GM23338 (cell line): ENCODE data around the gene NUMBL. TPM values are rescaled to one million over a fixed set of nuclear protein-coding genes. Genes with fewer than 3 reads are reported as not detected.

Source experiments
- ATAC-seq: fragments of 200-7000 bp; cut with Tn5 transposase; 3 replicates; pipeline ENCODE4 v1.9.1; 2020
- DNase-seq: peaks from one replicate; pipeline ENCODE4 v3.0.0-alpha.2; 2015; ENCODE audit warnings: low spot score
- H2AFZ ChIP-seq: fragments of 200-600 bp; sonication (generic); 2 replicates; pipeline ENCODE4 v1.8.0; 2016; ENCODE audit warnings: antibody characterized with exemption, mild to moderate bottlenecking, moderate library complexity
- H3F3A ChIP-seq: fragments of 200-600 bp; sonication (generic); replicated peaks from 2 replicates; pipeline ENCODE4 v1.8.0; 2017; ENCODE audit warnings: antibody characterized with exemption, mixed run types, low read depth
- H3K27ac ChIP-seq: fragments of 200-600 bp; sonication (generic); 2 replicates; pipeline ENCODE4 v1.6.1; 2016; ENCODE audit warnings: low read depth
- H3K27me3 ChIP-seq: fragments of 200-600 bp; sonication (generic); 2 replicates; pipeline ENCODE4 v1.8.0; 2016; ENCODE audit warnings: mild to moderate bottlenecking, mixed run types, moderate library complexity; ENCODE audit not compliant: insufficient read depth
- H3K36me3 ChIP-seq: fragments of 200-600 bp; sonication (generic); 2 replicates; pipeline ENCODE4 v1.8.0; 2016; ENCODE audit warnings: mild to moderate bottlenecking; ENCODE audit not compliant: insufficient read depth
- H3K4me1 ChIP-seq: fragments of 200-600 bp; sonication (generic); 2 replicates; pipeline ENCODE4 v1.8.0; 2016; ENCODE audit warnings: mild to moderate bottlenecking, moderate library complexity; ENCODE audit not compliant: insufficient read depth
- H3K4me2 ChIP-seq: fragments of 200-600 bp; sonication (generic); 2 replicates; pipeline ENCODE4 v1.7.1; 2017; ENCODE audit warnings: mixed run types
- H3K4me3 ChIP-seq: fragments of 200-600 bp; sonication (generic); 2 replicates; pipeline ENCODE4 v1.6.1; 2016; ENCODE audit warnings: mixed run types
- H3K79me2 ChIP-seq: fragments of 200-600 bp; sonication (generic); replicated peaks from 2 replicates; pipeline ENCODE4 v1.8.0; 2017; ENCODE audit warnings: mild to moderate bottlenecking; ENCODE audit not compliant: insufficient read depth
- H3K9me2 ChIP-seq: fragments of 200-600 bp; sonication (generic); 2 replicates; pipeline ENCODE4 v1.8.0; 2017; ENCODE audit not compliant: insufficient read depth
- H4K20me1 ChIP-seq: fragments of 200-600 bp; sonication (generic); replicated peaks from 2 replicates; pipeline ENCODE4 v1.8.0; 2017; ENCODE audit warnings: mild to moderate bottlenecking; ENCODE audit not compliant: insufficient read depth
- H3K27ac Mint-ChIP-seq: 2 replicates; pipeline ENCODE4 v1.8.0; 2020; ENCODE audit warnings: inconsistent platforms, mild to moderate bottlenecking, moderate library complexity, mixed read lengths
- H3K27me3 Mint-ChIP-seq: 3 replicates; pipeline ENCODE4 v1.8.0; 2022; ENCODE audit warnings: low read depth, mild to moderate bottlenecking, moderate library complexity, mixed read lengths, inconsistent platforms; ENCODE audit not compliant: insufficient read depth, poor library complexity
- H3K36me3 Mint-ChIP-seq: 3 replicates; pipeline ENCODE4 v1.8.0; 2021; ENCODE audit warnings: low read depth, mild to moderate bottlenecking, inconsistent platforms, moderate library complexity, mixed read lengths
- H3K4me1 Mint-ChIP-seq: 3 replicates; pipeline ENCODE4 v1.8.0; 2020; ENCODE audit warnings: mild to moderate bottlenecking, inconsistent platforms, mixed read lengths
- H3K4me3 Mint-ChIP-seq: 3 replicates; pipeline ENCODE4 v1.8.0; 2021; ENCODE audit warnings: moderate library complexity, mild to moderate bottlenecking, inconsistent platforms, mixed read lengths
- H3K9me3 Mint-ChIP-seq: 3 replicates; pipeline ENCODE4 v1.8.0; 2020; ENCODE audit warnings: moderate library complexity, mild to moderate bottlenecking, inconsistent platforms, mixed read lengths
- CREB1 ChIP-seq: fragments of 250-450 bp; sonication (Bioruptor Pico); IDR thresholded peaks from 2 replicates; pipeline ENCODE4 v1.5.0; 2020; ENCODE audit warnings: low read depth, mild to moderate bottlenecking, moderate library complexity
- EZH2 ChIP-seq: fragments of 200-600 bp; sonication (generic); IDR thresholded peaks from one replicate; pipeline ENCODE4 v1.8.0; 2017; ENCODE audit warnings: antibody characterized with exemption, mild to moderate bottlenecking, low read depth; ENCODE audit not compliant: unreplicated experiment
- JUNB ChIP-seq: IDR thresholded peaks from one replicate; pipeline ENCODE4 v1.6.1; 2016; ENCODE audit warnings: antibody characterized with exemption; ENCODE audit not compliant: unreplicated experiment
- NANOG ChIP-seq: IDR thresholded peaks from 2 replicates; pipeline ENCODE4 v1.6.1; 2016; ENCODE audit warnings: antibody characterized with exemption, borderline replicate concordance
- REST ChIP-seq: IDR thresholded peaks from one replicate; pipeline ENCODE4 v1.6.1; 2018; ENCODE audit warnings: antibody characterized with exemption; ENCODE audit not compliant: unreplicated experiment
- ZNF331 ChIP-seq: fragments of 250-450 bp; sonication (Bioruptor Pico); IDR thresholded peaks from 2 replicates; pipeline ENCODE4 v1.5.0; 2020; ENCODE audit warnings: low read depth, mild to moderate bottlenecking, moderate library complexity
- polyA plus RNA-seq: library from polyadenylated mRNA; unstranded; fragments of >200 nt; fragmentation: Nextera tagmentation; extraction: Ambion mirVana; gene quantifications from 2 replicates; pipeline ENCODE4 v1.2.1, GENCODE V29; 2016
- total RNA-seq: library from RNA; depleted of rRNA; stranded (reverse); fragments of >200 nt; shearing (Covaris generic); gene quantifications from 2 replicates; pipeline ENCODE4 v1.2.3, GENCODE V29; 2014
- TF ChIP-seq, protein P1 (sequence below), 2 experiments: fragments of 200-600 bp in 1 of 2; sonication (generic) in 1 of 2; conservative IDR thresholded peaks; 2 replicates each; pipeline versions ENCODE4 v1.5.1 to v1.6.1; 2016 to 2017; ENCODE audit warnings: antibody characterized with exemption in 2 of 2, low read depth in 2 of 2, mild to moderate bottlenecking in 2 of 2, moderate library complexity in 1 of 2
- TF ChIP-seq, protein P2 (sequence below): IDR thresholded peaks from 2 replicates; pipeline ENCODE4 v1.6.1; 2016; ENCODE audit warnings: antibody characterized with exemption

NUMBL gene
- total and polyA plus RNA-seq, 2 experiments from 2014 or later: 8.5 to 28.5 TPM

- TF ChIP-seq REST (no peak), NANOG (no peak)
- Histone ChIP-seq H3K79me2 (peaks cover 19% of the 10 kb centered on the region), H3F3A (no peaks in the 10 kb centered on the region; the same call in 1 of the 2 replicates), H3K36me3 (0 out of 2 replicates have a peak, but pooled peaks cover 3% of the 10 kb centered on the region), H3K4me1 (peaks cover 8% of the 10 kb centered on the region; the same call in 1 of the 2 replicates), H2AFZ (no peak overlapping the region), H3K4me3 (no peak overlapping the region), H3K27me3 (no peaks in the 10 kb centered on the region), H3K4me2 (no peak overlapping the region), H4K20me1 (peaks cover 8% of the 10 kb centered on the region), H3K27ac (no peak overlapping the region), H3K9me2 (no peaks in the 10 kb centered on the region)
- no peak for ATAC-seq
- H3K9me3 Mint-ChIP-seq: no peaks in the 10 kb centered on the region; the same call in 2 of the 3 replicates
- peaks cover 6% of the 10 kb centered on the region; the same call in 2 of the 3 replicates for H3K4me1 Mint-ChIP-seq
- peaks cover 8% of the 10 kb centered on the region for H3K27me3 Mint-ChIP-seq
- H3K4me3 Mint-ChIP-seq: no peak overlapping the region
- H3K27ac Mint-ChIP-seq: no peak overlapping the region
- peaks cover 21% of the 10 kb centered on the region for H3K36me3 Mint-ChIP-seq
- no peak for DNase-seq
Measured at GRCh38 chr19:40686882-40687524, 3.4 kb downstream of the NUMBL start.

- Histone ChIP-seq H3K4me1 (no peaks in the 10 kb centered on the region), H4K20me1 (peaks cover 8% of the 10 kb centered on the region), H3K27me3 (no peaks in the 10 kb centered on the region), H3K9me2 (no peaks in the 10 kb centered on the region), H3K79me2 (peaks cover 19% of the 10 kb centered on the region), H3K4me3 (no peak overlapping the region), H2AFZ (no peak overlapping the region), H3F3A (no peaks in the 10 kb centered on the region), H3K27ac (no peak overlapping the region), H3K4me2 (no peak overlapping the region), H3K36me3 (0 out of 2 replicates have a peak, but pooled peaks cover 3% of the 10 kb centered on the region)
- peaks cover 30% of the 10 kb centered on the region for H3K36me3 Mint-ChIP-seq
- no peaks in the 10 kb centered on the region; the same call in 2 of the 3 replicates for H3K9me3 Mint-ChIP-seq
- H3K27ac Mint-ChIP-seq: no peak overlapping the region
- H3K4me3 Mint-ChIP-seq: no peak overlapping the region
- DNase-seq (no peak), ATAC-seq (no peak)
- no peaks in the 10 kb centered on the region for H3K4me1 Mint-ChIP-seq
- no peak for TF ChIP-seq CREB1 (CRISPR knock-in tag)
- TF ChIP-seq JUNB: no peak
- TF ChIP-seq REST: no peak
- TF ChIP-seq, protein P1, sequence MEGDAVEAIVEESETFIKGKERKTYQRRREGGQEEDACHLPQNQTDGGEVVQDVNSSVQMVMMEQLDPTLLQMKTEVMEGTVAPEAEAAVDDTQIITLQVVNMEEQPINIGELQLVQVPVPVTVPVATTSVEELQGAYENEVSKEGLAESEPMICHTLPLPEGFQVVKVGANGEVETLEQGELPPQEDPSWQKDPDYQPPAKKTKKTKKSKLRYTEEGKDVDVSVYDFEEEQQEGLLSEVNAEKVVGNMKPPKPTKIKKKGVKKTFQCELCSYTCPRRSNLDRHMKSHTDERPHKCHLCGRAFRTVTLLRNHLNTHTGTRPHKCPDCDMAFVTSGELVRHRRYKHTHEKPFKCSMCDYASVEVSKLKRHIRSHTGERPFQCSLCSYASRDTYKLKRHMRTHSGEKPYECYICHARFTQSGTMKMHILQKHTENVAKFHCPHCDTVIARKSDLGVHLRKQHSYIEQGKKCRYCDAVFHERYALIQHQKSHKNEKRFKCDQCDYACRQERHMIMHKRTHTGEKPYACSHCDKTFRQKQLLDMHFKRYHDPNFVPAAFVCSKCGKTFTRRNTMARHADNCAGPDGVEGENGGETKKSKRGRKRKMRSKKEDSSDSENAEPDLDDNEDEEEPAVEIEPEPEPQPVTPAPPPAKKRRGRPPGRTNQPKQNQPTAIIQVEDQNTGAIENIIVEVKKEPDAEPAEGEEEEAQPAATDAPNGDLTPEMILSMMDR (conservative IDR thresholded peaks at IDR 0.05; ENCODE audit: low read depth in 2 of 2): no peak
- TF ChIP-seq EZH2: no peak
- TF ChIP-seq, protein P2, sequence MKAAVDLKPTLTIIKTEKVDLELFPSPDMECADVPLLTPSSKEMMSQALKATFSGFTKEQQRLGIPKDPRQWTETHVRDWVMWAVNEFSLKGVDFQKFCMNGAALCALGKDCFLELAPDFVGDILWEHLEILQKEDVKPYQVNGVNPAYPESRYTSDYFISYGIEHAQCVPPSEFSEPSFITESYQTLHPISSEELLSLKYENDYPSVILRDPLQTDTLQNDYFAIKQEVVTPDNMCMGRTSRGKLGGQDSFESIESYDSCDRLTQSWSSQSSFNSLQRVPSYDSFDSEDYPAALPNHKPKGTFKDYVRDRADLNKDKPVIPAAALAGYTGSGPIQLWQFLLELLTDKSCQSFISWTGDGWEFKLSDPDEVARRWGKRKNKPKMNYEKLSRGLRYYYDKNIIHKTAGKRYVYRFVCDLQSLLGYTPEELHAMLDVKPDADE: no peak
- no peak for TF ChIP-seq NANOG
- no peak for TF ChIP-seq ZNF331
- peaks cover 8% of the 10 kb centered on the region for H3K27me3 Mint-ChIP-seq
Measured at GRCh38 chr19:40685563-40685962, 4.9 kb downstream of the NUMBL start.
